Limb (tissue), 2 donors: ENCODE measurements around the gene BTBD16.

Experiments used
- DNase-seq, 2 donors: peaks; one replicate each; pipeline ENCODE4 v3.0.0-alpha.2; 2016; ENCODE audit errors: extremely low spot score in 2 of 2

Gene BTBD16

GRCh38 chr10:122271076-122271475 is at the start of gene BTBD16:
Gene BTBD16 (plus strand): TSS chr10:122271296. CDS start chr10:122275082, 3,786 bp downstream.
- DNase-seq, result no peak

- DNase-seq, result no peak
Measured at GRCh38 chr10:122221958-122222357, 49.1 kb upstream of the BTBD16 start.

- no peak for DNase-seq
Measured at GRCh38 chr10:122222638-122223037, 48.5 kb upstream of the BTBD16 start.

DNA sequence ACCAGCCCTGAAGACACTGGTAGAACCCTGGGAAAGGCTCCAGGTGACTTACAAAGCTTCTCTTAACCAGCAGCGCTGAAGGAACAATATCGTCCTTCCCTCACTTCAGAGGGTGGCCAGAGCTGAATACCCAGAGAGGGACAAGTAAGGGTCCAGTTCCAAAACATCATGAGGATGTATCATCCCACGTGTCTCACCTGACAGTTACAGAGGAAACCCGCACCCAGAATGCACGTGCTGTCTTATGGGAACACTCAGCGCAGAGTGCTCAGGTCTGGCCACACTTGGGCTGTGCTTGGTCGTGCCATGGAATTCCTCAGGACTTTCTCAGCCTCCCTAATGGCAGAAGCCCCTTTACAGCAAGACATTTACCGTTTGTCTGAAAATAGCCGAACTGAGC is 46.9 kb upstream of the BTBD16 start:
- no peak for DNase-seq

DNA sequence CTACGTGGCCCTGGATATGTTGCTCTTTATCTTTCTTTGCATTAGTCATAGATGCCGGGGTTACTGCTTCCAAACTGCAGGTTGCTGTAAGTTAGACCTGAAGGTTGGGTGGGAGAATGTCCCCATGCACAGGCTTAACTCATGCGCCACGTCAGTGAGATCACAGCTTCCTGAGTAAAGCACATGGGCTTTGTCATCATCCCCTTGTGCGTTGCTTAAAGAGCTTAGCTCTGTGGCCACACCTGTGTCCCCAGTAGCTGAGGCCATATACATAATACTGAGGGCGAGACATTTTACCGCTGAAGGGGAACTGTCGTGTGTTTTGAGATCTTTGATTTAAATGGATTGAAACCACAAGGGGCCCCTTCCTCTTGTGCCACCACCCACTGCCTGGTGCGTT is 45.8 kb upstream of the BTBD16 start:
- no peak for DNase-seq

GRCh38 chr10:122227754-122228153 is 43.3 kb upstream of the BTBD16 start:
- DNase-seq, result no peak

- DNase-seq, result no peak
Measured at GRCh38 chr10:122229666-122230065, 41.4 kb upstream of the BTBD16 start.

GRCh38 chr10:122230222-122230621 is 40.9 kb upstream of the BTBD16 start:
- no peak for DNase-seq

- DNase-seq, result peak; percentile 49 to 84
Measured at GRCh38 chr10:122232769-122233168, 38.3 kb upstream of the BTBD16 start.

DNA sequence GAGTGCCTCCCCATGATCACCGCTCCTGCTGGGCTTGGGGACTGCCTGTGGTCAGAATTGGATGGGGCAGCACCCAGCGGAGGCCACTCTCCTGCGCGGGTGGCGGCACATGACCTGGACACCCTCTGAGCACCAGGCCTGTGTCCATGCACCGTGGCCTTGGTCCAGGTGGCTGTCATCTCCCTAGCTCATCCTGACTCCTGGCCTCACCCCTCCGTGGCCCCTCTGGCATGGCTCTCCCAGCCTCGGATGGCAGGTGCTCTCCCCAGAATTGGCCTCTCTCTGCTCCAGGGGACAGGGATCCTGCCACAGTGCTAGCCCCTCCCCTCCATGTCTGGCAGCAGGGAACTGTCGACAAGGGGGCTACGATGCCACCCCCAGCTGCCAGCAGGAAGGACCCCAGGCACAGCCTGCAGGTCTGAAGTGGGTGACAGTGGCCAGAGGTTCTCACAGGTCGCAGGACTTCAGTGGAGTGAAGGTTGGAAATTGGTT is 37.2 kb upstream of the BTBD16 start:
- peak in 1 of 2 donors; percentile 46 for DNase-seq

DNA sequence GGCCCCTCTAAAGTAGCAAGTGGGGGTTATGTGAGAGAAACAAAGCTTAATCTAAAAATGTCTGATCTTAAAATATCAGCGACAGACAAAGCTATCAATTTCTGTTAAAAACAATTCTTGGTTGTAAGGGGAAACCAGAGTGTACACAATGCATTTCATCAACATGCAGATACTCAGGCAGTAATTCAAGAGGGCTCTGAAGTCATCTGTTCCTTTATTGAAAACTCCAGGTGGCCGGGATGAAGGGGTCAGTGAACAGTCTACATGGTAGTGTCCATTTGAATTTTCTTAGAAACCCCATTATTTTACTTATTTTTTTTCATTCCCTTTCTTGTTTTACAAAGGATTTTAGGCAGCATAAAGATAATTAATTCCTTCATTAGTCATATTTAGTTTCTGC is 36.7 kb upstream of the BTBD16 start:
- DNase-seq, result no peak

- DNase-seq, result no peak
Measured at GRCh38 chr10:122236690-122237306, 34.3 kb upstream of the BTBD16 start.

DNA sequence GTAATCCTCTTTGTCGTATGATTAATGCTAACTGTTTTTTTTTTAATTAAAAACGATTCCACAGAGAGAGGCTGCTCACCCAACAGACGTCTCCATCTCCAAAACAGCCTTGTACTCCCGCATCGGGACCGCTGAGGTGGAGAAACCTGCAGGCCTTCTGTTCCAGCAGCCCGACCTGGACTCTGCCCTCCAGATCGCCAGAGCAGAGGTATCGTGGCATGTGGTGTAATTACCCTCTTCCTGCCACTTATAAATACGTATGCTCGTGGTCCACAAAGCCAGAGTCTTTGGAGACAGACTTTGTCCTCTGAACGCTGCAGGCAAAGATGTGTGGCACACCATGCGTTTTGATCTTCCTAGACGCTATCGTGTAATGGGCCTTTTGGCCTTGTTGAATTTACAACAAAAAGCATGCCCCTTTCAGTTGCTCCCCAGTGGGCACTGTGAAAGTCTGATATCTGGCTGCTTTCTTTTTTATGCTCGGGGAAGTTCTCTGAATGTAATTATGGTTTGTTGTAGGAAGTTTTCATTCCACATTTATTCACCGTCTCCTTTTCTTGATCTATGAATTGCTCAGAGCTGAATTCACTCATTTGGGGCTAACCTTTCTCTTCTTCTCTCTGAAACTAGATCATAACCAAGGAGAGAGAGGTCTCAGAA is 33.6 kb upstream of the BTBD16 start:
- no peak for DNase-seq

DNA sequence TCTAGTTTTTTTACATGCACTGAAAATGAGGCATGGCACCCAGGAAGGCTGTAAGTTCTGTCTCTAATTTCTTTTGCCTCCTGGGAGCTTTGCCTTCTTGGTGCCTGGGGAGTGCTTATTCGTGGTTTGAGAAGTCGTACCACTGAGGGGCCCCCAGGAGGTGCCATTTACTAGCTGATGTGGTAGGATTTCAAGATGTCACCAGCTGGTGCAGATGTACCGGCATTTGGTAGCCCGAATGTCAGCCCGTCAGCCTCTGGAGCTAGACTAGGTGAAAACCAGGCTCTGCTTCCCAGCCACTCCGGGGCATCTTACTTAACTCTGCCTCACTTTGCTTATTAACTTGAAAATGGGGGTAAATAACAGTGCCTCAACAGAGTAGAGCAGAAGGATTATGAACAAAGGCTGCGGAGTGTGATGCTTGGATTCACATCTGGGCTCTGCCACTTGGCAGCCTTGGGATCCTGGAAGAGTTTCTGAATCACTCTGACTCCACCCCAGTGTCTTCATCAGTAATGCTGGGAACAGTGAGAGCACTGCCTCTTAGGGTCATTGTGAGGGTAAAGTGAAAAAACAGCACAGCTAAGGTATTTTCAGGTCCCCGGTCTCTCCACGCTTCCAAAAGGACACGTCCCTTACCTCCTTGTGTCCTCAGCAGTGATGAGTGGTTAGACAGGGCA is 31.4 kb upstream of the BTBD16 start:
- DNase-seq, result no peak

GRCh38 chr10:122240401-122240800 is 30.7 kb upstream of the BTBD16 start:
- DNase-seq, result no peak

DNA sequence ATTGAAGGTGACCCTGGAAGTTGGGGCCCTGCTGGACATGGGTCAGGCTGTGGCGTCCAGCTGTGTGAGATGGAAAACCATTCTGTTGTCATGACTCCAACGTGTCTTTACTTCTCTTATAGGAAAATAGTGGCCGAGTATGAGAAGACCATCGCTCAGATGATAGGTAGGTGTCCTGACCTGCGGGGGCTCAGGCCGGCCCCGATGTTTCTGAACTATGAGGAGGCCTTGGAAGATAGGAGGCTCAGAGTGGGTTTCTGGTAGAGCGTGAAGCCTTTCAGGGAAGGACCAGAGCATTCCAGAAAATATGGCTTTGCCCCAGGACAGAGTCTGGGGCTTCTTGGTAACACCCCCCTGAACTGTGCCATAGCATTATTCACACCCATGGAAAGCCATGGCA is 29.3 kb upstream of the BTBD16 start:
- no peak for DNase-seq

DNA sequence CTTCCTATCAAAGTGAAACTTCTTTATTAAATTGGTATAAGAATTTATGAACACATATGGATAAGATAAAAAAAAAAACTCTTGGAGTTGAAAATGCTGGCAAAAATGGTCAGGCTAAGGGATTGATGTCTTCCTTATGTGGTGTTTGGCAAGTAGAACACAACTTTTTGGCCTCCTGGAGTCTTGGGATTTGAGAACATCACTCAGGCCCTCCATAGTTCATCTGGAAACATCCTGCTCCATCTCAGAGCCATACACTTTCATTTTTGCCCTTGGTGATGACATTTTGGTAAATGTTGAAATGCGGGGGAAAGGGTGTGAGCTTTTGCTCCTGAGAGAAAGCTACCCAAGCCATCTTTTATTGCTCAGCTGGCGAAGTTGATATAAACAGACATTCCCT is 27.5 kb upstream of the BTBD16 start:
- peak in 1 of 2 donors; percentile 74 for DNase-seq

DNA sequence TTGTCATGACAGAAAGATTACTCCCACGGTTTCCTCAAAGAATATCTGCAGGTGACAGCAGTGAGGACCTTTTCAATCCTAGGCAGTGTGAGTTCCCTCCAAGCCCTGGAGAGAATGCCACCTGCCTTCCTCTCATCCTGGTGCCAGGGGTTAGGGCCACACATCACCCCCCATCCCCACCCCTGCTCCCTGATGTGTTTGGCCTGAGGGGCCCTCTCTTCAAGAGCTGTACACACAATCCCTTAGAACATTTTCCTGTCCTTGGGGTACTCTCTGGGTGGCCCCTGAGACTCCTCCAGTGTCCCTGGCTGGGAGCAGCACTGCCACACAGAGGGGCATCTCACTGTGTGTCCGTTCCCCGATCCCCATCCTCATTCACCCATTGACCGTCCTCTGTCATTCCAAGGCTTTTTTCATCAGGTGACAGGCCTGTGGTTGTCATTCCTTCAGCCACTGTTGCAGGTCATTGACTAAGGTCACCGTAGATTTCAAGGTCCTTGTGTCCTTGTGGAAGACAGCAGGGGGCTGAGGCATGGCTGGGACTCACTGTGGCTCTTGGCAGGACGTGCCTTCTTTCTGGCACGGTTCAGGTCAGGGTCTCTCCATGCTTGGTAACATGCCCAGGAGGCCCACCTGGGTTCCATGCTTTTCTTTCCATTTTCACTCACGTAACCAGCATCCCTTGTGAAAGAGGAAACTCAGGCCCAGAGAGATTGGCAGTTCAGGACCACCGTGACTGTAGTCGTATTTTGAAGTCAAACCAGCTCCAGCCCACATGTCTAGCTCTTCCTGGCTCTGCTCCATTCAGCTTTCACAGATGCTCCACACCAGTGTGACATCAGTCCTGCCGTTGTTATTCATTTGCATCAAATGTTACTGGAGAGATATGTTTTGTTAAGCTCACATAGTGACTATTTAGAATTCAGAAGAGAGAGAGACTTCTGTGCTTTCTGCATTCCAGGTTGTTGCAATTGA is 26.8 kb upstream of the BTBD16 start:
- DNase-seq, result peak in 1 of 2 donors; percentile 52

GRCh38 chr10:122245136-122245535 is 26.0 kb upstream of the BTBD16 start:
- no peak for DNase-seq

DNA sequence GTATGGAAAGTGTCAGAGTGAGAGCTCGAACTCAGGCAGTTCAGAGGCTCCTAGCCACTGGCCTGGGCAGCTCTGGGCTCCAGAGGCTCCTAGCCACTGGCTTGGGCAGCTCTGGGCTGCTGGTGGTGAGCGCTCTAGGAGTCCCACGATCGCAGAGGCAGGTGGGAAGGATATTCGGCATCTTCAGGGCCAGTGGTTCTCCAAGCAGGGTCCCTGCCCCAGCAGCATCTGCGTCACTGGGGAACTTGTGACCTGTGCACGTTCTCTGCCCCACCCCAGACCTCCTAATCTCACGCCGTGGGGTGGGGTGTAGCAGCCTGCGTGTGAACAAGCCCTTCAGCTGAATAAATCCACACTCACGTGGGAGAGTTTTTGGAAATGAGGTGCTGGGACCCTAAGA is 25.2 kb upstream of the BTBD16 start:
- DNase-seq, result no peak

DNA sequence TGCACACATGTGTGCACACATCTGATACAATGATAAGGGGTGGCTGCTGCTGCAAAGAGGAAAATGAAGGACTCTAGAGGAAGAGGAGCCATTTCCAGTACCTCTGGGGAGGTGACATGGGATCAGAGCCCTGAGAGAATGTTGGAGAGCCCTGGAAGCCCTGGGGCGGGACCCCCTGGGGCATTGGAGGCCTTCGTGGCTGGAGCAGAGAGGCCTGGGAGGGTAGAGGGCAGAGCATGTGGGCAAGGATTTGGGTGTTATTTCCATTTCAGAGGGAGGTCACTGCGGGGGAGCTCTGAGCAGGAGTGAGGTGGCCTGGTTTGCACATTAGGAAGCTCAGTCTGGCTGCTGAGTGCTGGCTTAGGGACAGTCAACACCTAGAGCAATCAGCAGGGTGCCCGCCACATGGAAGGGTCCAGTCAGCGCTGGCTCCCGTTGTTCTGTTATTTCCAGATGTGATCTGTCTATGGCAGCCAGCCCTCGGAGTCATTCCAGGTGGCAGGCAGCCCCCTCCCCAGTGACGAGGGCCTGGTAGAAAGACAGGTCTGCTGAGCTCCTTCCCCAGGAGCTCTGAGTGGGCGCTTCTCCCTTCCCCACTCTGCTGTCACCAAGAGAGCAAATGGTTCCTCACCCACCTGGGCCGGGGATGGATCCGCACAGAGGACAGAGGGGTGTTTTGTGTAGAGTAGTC is 24.1 kb upstream of the BTBD16 start:
- DNase-seq, result no peak
